HepG2 (cell line): ENCODE results near the gene QRFP.

ENCODE experiments used
- CHD2 ChIP-seq: IDR thresholded peaks from 2 replicates; pipeline ENCODE4 v1.6.1; 2011; ENCODE audit warnings: low read depth, low read length, improper control_type of control experiment
- DPF2 ChIP-seq: sonication (generic); formaldehyde crosslinking; IDR thresholded peaks from 2 replicates; pipeline ENCODE4 v1.4.0; 2020; ENCODE audit warnings: mild to moderate bottlenecking, low read depth, missing genetic modification reagents, borderline replicate concordance
- FOXP1 ChIP-seq, 2 experiments: fragments of 450-650 bp in 1 of 2; IDR thresholded peaks; 2 replicates each; pipeline ENCODE4 v1.6.1; 2017 to 2018; ENCODE audit warnings: antibody characterized with exemption in 1 of 2
- NCOA2 ChIP-seq: sonication (generic); formaldehyde crosslinking; IDR thresholded peaks from 2 replicates; pipeline ENCODE4 v1.8.0; 2022; ENCODE audit warnings: inconsistent platforms
- NFE2L2 ChIP-seq: fragments of 150-350 bp; IDR thresholded peaks from 2 replicates; pipeline ENCODE4 v1.6.1; 2014; ENCODE audit warnings: low read length
- PCBP2 ChIP-seq: fragments of 200-400 bp; formaldehyde crosslinking; optimal IDR thresholded peaks from 2 replicates; pipeline ENCODE3; 2018; ENCODE audit warnings: low read length, low read depth; ENCODE audit not compliant: poor library complexity, severe bottlenecking
- SOX5 ChIP-seq: IDR thresholded peaks from 2 replicates; pipeline ENCODE4 v1.6.1; 2016; ENCODE audit warnings: borderline replicate concordance
- U2AF1 ChIP-seq: fragments of 200-400 bp; formaldehyde crosslinking; optimal IDR thresholded peaks from 2 replicates; pipeline ENCODE3; 2017; ENCODE audit warnings: mild to moderate bottlenecking, low read depth, low read length
- ZNF160 ChIP-seq: sonication (generic); formaldehyde crosslinking; IDR thresholded peaks from 2 replicates; pipeline ENCODE4 v1.8.0; 2022; ENCODE audit warnings: mild to moderate bottlenecking, inconsistent platforms, missing genetic modification reagents
- ZNF562 ChIP-seq: sonication (generic); formaldehyde crosslinking; IDR thresholded peaks from 2 replicates; pipeline ENCODE4 v1.8.0; 2022; ENCODE audit warnings: missing genetic modification reagents, borderline replicate concordance
- TF ChIP-seq, protein P1 (sequence below): sonication (generic); formaldehyde crosslinking; IDR thresholded peaks from 2 replicates; pipeline ENCODE4 v1.4.0; 2020; ENCODE audit warnings: missing genetic modification reagents
- TF ChIP-seq, protein P2 (sequence below): sonication (generic); formaldehyde crosslinking; IDR thresholded peaks from 2 replicates; pipeline ENCODE4 v1.5.0; 2020; ENCODE audit warnings: mild to moderate bottlenecking, missing genetic modification reagents, moderate library complexity
- TF ChIP-seq, protein P3 (sequence below): sonication (generic); formaldehyde crosslinking; IDR thresholded peaks from 2 replicates; pipeline ENCODE4 v1.4.0; 2020; ENCODE audit warnings: missing genetic modification reagents
- TF ChIP-seq, protein P4 (sequence below): sonication (generic); formaldehyde crosslinking; IDR thresholded peaks from 2 replicates; pipeline ENCODE4 v1.4.0; 2020; ENCODE audit warnings: missing genetic modification reagents

DNA sequence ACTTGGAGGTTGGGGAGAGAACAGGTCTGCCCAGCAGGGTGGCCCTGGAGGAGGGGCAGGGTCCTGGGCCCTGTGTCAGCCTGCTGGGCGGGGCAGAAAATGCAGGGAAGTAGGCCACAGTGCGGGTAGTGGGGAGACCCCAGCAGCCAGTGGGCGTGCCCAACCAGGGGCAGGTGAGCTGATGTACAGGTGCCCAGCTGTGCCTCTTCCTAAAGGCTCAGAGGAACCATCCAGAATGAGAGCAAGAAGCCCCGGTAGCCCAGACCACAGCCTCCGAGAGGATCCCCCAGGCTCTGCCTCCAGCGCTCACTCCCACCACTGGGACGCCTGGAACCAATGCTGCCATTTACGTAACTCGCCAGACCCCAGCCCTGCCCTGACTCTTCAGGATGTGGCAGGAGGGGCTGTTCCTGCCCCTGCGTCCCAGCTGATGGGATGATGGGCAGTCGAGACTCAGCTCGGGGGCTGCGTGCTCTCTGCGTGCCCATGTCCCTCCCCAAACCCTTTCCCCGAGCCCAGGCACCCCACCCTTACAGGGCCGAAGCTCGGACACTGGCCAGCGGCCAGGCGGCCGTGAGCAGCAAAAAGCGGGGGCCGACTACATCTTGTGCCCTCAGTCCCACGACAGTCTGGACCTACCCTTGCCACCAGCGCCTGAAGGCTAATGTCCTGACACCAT, 17.9 kb upstream of the QRFP start:
- TF ChIP-seq ZNF160 (no peak), U2AF1 (no peak), FOXP1 (IDR thresholded peaks at IDR 0.05) (no peak), FOXP1 (CRISPR knock-in tag; IDR thresholded peaks at IDR 0.05) (no peak), NFE2L2 (no peak), SOX5 (CRISPR knock-in tag) (no peak), CHD2 (no peak), PCBP2 (no peak), ZNF562 (CRISPR knock-in tag) (no peak), DPF2 (no peak), NCOA2 (no peak)
- TF ChIP-seq, protein P1, sequence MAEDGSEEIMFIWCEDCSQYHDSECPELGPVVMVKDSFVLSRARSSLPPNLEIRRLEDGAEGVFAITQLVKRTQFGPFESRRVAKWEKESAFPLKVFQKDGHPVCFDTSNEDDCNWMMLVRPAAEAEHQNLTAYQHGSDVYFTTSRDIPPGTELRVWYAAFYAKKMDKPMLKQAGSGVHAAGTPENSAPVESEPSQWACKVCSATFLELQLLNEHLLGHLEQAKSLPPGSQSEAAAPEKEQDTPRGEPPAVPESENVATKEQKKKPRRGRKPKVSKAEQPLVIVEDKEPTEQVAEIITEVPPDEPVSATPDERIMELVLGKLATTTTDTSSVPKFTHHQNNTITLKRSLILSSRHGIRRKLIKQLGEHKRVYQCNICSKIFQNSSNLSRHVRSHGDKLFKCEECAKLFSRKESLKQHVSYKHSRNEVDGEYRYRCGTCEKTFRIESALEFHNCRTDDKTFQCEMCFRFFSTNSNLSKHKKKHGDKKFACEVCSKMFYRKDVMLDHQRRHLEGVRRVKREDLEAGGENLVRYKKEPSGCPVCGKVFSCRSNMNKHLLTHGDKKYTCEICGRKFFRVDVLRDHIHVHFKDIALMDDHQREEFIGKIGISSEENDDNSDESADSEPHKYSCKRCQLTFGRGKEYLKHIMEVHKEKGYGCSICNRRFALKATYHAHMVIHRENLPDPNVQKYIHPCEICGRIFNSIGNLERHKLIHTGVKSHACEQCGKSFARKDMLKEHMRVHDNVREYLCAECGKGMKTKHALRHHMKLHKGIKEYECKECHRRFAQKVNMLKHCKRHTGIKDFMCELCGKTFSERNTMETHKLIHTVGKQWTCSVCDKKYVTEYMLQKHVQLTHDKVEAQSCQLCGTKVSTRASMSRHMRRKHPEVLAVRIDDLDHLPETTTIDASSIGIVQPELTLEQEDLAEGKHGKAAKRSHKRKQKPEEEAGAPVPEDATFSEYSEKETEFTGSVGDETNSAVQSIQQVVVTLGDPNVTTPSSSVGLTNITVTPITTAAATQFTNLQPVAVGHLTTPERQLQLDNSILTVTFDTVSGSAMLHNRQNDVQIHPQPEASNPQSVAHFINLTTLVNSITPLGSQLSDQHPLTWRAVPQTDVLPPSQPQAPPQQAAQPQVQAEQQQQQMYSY (CRISPR knock-in tag): no peak
- TF ChIP-seq, protein P2, sequence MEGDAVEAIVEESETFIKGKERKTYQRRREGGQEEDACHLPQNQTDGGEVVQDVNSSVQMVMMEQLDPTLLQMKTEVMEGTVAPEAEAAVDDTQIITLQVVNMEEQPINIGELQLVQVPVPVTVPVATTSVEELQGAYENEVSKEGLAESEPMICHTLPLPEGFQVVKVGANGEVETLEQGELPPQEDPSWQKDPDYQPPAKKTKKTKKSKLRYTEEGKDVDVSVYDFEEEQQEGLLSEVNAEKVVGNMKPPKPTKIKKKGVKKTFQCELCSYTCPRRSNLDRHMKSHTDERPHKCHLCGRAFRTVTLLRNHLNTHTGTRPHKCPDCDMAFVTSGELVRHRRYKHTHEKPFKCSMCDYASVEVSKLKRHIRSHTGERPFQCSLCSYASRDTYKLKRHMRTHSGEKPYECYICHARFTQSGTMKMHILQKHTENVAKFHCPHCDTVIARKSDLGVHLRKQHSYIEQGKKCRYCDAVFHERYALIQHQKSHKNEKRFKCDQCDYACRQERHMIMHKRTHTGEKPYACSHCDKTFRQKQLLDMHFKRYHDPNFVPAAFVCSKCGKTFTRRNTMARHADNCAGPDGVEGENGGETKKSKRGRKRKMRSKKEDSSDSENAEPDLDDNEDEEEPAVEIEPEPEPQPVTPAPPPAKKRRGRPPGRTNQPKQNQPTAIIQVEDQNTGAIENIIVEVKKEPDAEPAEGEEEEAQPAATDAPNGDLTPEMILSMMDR (CRISPR knock-in tag): no peak
- TF ChIP-seq, protein P3, sequence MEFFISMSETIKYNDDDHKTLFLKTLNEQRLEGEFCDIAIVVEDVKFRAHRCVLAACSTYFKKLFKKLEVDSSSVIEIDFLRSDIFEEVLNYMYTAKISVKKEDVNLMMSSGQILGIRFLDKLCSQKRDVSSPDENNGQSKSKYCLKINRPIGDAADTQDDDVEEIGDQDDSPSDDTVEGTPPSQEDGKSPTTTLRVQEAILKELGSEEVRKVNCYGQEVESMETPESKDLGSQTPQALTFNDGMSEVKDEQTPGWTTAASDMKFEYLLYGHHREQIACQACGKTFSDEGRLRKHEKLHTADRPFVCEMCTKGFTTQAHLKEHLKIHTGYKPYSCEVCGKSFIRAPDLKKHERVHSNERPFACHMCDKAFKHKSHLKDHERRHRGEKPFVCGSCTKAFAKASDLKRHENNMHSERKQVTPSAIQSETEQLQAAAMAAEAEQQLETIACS (CRISPR knock-in tag): no peak
- TF ChIP-seq, protein P4, sequence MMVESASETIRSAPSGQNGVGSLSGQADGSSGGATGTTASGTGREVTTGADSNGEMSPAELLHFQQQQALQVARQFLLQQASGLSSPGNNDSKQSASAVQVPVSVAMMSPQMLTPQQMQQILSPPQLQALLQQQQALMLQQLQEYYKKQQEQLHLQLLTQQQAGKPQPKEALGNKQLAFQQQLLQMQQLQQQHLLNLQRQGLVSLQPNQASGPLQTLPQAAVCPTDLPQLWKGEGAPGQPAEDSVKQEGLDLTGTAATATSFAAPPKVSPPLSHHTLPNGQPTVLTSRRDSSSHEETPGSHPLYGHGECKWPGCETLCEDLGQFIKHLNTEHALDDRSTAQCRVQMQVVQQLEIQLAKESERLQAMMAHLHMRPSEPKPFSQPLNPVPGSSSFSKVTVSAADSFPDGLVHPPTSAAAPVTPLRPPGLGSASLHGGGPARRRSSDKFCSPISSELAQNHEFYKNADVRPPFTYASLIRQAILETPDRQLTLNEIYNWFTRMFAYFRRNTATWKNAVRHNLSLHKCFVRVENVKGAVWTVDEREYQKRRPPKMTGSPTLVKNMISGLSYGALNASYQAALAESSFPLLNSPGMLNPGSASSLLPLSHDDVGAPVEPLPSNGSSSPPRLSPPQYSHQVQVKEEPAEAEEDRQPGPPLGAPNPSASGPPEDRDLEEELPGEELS (CRISPR knock-in tag): no peak
